IPS-18a (cell line): ENCODE measurements around the gene SH2D3A.
"Not testable (repeated sequence)": the region's sequence is repeated elsewhere in the genome, so short reads cannot be mapped to it uniquely, and the experiment has no call there.

Experiments
- H3K27ac ChIP-seq: one replicate; pipeline ENCODE4 v1.5.1; 2013; ENCODE audit warnings: low read length
- H3K27me3 ChIP-seq: one replicate; pipeline ENCODE4 v1.6.1; 2013; ENCODE audit warnings: mild to moderate bottlenecking, low read length; ENCODE audit not compliant: control insufficient read depth, insufficient read depth
- H3K36me3 ChIP-seq: one replicate; pipeline ENCODE4 v1.6.1; 2013; ENCODE audit warnings: low read depth, low read length; ENCODE audit not compliant: control insufficient read depth
- H3K4me1 ChIP-seq: one replicate; pipeline ENCODE4 v1.6.1; 2013; ENCODE audit warnings: low read depth, low read length; ENCODE audit not compliant: control insufficient read depth
- H3K4me3 ChIP-seq: one replicate; pipeline ENCODE4 v1.5.1; 2013; ENCODE audit warnings: low read length
- H3K9ac ChIP-seq: one replicate; pipeline ENCODE4 v1.6.1; 2013; ENCODE audit warnings: mild to moderate bottlenecking, low read length, moderate library complexity
- H3K9me3 ChIP-seq: one replicate; pipeline ENCODE4 v1.6.1; 2013; ENCODE audit warnings: low read depth, low read length; ENCODE audit not compliant: control insufficient read depth

SH2D3A gene

GRCh38 chr19:6753178-6754031 lies 13.8 kb downstream of the SH2D3A start:
- Histone ChIP-seq H3K9me3 (no peaks in the 10 kb centered on the region), H3K27me3 (no peaks in the 10 kb centered on the region), H3K36me3 (peaks cover 26% of the 10 kb centered on the region), H3K9ac (peak overlapping the region; percentile 32), H3K4me3 (peak overlapping the region; percentile 56), H3K4me1 (no peaks in the 10 kb centered on the region), H3K27ac (no peak overlapping the region)

DNA sequence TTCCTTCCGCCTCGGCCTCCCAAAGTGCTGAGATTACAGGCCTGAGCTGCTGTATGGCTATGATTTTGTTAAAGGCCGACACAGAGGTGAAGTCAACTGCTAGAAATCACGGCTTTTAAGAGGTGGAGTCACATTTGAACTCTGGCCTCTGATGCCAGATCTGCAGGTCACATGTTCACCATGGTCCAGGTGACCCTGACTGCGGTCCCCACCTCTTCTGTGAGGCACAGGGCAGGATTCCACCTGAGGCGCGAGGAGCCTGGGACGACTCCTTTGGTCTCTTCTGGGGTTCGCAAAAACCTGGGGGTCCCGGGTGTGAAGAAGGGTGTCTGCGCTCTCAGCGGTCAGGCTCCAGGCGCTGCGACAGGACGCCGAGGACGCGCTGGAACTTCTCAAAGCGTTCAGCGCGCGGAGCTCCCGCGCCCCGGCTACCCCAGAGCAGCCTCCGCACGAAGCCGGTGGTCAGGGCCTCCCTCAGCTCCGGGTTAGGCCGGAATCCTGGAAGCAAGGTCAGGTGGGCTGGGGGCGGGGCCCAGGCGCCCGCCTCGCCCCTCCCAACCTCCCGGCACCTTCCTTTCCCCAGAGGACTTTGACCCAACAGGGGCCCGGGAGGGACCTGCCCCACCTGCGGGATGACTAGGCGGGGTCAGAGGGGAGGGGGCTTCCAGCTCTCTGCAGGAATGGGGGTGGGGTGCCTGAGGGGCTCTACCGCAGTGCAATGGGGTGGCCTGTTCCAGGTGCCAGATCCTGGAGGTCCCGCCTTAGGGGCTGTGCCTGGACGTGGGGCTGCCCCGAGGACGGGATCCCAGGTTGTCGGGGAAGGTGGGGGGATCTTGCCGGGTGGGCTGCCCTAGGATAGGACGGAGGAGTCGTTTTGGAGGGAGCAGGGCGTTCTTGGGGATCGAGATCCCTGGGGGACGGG lies 14.7 kb downstream of the SH2D3A start:
- Histone ChIP-seq H3K27ac (no peak overlapping the region), H3K4me3 (peak overlapping the region; percentile 56), H3K27me3 (no peaks in the 10 kb centered on the region), H3K9ac (peak overlapping the region; percentile 32), H3K4me1 (no peaks in the 10 kb centered on the region), H3K36me3 (peaks cover 34% of the 10 kb centered on the region), H3K9me3 (no peaks in the 10 kb centered on the region)

GRCh38 chr19:6751189-6751588 lies 16.0 kb downstream of the SH2D3A start:
- Histone ChIP-seq H3K4me3 (no peak overlapping the region), H3K36me3 (peaks cover 46% of the 10 kb centered on the region), H3K4me1 (no peaks in the 10 kb centered on the region), H3K27me3 (no peaks in the 10 kb centered on the region), H3K9ac (no peak overlapping the region), H3K27ac (no peak overlapping the region), H3K9me3 (no peaks in the 10 kb centered on the region)

DNA sequence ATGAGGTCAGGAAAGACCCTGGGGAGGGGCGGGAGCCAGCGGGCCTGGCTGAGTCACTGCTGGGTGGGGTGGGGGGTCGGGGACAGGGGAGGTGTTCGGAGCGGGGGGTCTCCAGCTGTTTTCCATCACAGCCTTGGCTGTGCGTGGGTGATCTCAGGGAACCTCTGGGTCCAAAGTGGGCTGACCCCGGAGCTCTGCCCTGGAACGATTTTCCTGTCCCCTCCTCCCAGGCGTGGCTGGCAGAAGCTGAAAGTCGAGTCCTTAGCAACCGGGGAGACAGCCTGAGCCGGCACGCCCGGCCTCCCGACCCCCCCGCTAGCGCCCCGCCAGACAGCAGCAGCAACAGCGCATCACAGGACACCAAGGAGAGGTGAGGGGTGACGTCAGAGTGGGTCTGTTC lies 17.2 kb downstream of the SH2D3A start:
- Histone ChIP-seq H3K36me3 (peaks cover 52% of the 10 kb centered on the region), H3K9me3 (no peaks in the 10 kb centered on the region), H3K4me3 (no peak overlapping the region), H3K9ac (no peak overlapping the region), H3K27ac (no peak overlapping the region), H3K4me1 (no peaks in the 10 kb centered on the region), H3K27me3 (no peaks in the 10 kb centered on the region)

DNA sequence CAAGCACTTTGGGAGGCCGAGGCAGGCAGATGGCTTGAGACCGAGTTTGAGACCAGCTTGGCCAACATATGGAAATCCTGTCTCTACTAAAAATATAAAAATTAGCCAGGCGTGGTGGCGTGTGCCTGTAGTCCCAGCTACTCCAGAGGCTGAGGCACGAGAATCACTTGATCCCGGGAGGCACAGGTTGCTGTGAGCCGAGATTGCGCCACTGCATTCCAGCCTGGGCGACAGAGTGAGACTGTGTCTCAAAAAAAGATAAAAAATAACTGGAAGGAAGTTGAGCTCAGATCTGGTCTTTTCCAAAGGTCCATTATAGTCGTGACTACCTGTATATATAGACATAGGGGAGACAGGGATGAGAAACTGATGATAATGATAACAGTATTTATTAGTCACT lies 18.7 kb downstream of the SH2D3A start:
- H3K4me1 ChIP-seq, H3K4me3 ChIP-seq, H3K9me3 ChIP-seq, H3K9ac ChIP-seq, H3K27me3 ChIP-seq, H3K27ac ChIP-seq: not testable (repeated sequence)
- H3K36me3 ChIP-seq, result peaks cover 61% of the 10 kb centered on the region

GRCh38 chr19:6745965-6746364 lies 21.3 kb downstream of the SH2D3A start:
- Histone ChIP-seq H3K36me3 (peaks cover 57% of the 10 kb centered on the region), H3K27ac (no peak overlapping the region)

DNA sequence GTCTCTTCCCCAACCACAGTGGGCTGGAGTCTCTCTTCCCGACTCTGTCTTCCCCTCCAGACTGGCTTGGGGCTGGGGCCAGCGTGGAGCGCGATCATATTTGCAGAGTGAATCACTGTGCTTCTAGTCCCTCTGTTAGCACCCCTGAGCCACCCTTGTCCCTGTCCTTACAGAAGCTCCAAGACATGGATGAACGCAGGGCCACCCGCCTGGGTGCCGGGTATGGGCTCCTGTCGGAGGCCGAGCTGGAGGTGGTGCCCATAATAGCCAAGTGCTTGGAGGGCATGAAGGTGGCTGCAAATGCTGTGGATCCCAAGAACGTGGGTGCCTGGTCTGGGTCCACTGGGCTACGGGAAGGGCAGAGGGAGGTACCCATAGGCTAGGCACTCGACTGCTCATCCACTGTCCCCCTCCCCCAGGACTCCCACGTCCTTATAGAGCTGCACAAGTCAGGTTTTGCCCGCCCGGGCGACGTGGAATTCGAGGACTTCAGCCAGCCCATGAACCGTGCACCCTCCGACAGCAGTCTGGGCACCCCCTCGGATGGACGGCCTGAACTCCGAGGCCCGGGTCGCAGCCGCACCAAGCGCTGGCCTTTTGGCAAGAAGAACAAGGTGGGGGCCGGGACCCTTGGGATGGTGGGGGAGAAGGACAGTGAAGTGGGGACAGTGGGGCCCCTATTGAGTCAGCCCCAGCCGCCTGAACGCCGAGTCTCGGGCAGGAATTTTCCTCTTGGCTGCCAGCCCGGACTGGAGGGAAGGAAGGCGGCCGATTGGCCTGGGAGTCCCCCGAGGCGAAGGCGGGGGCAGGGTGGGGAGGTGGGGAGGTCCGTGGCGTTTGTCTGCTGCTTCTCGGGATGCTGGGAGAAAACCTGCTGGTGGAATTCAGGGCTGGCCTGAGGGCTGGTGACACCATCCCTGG lies 22.6 kb downstream of the SH2D3A start:
- H3K9ac ChIP-seq, result no peak overlapping the region
- no peak overlapping the region for H3K4me3 ChIP-seq
- no peaks in the 10 kb centered on the region for H3K9me3 ChIP-seq
- peaks cover 46% of the 10 kb centered on the region for H3K36me3 ChIP-seq
- H3K27me3 ChIP-seq, result no peaks in the 10 kb centered on the region
- H3K27ac ChIP-seq, result no peak overlapping the region
- peaks cover 22% of the 10 kb centered on the region for H3K4me1 ChIP-seq

More at GRCh38 chr19:6745965-6746364, 21.3 kb downstream of the SH2D3A start:
- H3K9ac ChIP-seq, result no peak overlapping the region
- H3K27me3 ChIP-seq, result no peaks in the 10 kb centered on the region
- peaks cover 22% of the 10 kb centered on the region for H3K4me1 ChIP-seq
- H3K4me3 ChIP-seq, result no peak overlapping the region
- H3K9me3 ChIP-seq, result no peaks in the 10 kb centered on the region

DNA sequence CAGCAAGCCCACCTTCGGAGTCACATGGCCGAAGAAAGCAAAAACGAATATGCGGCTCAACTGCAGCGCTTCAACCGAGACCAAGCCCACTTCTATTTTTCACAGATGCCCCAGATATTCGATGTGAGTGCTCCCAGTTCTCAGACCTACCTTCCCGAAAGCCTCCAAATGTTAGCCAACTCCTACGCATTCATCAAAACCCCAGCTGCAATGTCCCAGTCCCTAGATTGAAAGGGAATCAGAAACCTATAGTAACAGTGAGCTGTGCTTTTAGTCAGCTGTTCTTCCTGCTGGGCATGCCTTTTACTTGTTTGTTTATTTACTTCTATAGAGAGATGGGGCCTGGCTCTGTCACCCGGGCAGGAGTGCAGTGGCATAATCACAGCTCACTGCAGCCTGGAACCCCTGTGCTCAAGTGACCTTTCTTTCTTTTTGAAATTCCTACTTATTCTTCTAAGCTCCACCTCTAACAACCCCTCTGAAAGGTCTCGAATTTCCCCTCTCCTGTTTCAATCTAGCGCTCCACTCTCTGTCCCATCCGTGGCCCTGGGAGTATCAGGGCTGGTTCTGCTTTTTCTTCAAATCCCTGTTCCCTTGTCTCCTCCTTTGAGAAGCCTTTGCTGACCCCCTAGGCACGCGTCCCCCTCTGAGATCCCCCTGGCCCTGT lies 23.4 kb downstream of the SH2D3A start:
- Histone ChIP-seq H3K9ac (no peak overlapping the region), H3K36me3 (peaks cover 39% of the 10 kb centered on the region), H3K9me3 (no peaks in the 10 kb centered on the region), H3K27me3 (no peaks in the 10 kb centered on the region), H3K4me3 (no peak overlapping the region), H3K4me1 (peaks cover 26% of the 10 kb centered on the region), H3K27ac (no peak overlapping the region)

DNA sequence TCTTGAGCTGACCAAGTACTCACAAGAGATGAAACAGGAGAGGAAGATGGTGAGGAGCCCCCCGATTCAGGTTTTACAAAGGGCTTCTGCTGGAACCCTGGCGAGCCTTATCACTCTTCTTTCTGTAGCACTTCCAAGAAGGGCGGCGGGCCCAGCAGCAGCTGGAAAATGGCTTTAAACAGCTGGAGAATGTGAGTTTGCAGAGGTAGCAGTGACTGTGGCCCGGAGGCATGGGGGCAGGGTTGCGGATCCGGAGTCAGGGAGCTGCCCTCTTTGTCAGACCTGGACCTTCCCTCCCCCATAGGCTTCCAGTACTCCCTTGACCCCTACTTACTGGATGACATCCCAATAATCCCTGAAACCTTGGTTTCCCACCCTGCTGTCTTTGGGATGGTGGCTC lies 24.2 kb downstream of the SH2D3A start:
- Histone ChIP-seq H3K36me3 (peaks cover 32% of the 10 kb centered on the region), H3K4me3 (no peak overlapping the region), H3K27ac (no peak overlapping the region), H3K9me3 (no peaks in the 10 kb centered on the region), H3K27me3 (no peaks in the 10 kb centered on the region), H3K4me1 (peaks cover 34% of the 10 kb centered on the region), H3K9ac (no peak overlapping the region)

DNA sequence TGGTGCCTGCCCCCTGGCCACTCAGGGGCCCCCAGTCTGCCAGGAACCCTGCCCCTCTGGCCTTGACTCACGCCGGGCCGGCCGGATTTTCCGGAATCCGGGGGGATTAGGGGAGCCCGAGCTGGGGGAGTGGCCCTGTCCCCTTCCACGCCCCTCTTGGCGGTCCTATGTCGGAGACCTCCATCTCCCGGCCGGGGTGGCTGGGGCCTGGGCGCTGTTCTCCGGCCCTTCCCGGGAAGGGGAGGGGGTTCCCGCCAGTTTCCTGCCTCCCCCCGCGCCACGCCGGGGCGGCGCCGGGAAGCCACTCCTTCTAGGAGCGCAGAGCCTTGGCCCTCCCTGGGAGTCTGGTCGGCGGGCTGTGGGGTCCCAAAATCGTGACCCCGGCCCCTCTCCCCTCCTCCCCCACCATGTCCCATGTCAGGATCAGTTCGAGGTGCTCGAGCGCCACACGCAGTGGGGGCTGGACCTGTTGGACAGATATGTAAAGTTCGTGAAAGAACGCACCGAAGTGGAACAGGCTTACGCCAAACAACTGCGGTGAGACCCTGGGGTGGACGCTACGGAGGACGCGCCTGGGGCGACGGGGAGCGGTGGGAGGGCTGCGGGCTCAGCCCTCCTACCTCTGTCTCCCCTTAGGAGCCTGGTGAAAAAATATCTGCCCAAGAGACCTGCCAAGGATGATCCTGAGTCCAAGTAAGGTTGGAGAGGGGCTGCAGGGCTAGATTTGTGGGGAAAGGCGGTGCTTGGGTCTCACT lies 26.5 kb downstream of the SH2D3A start:
- peaks cover 46% of the 10 kb centered on the region for H3K4me1 ChIP-seq
- H3K9me3 ChIP-seq, result no peaks in the 10 kb centered on the region
- H3K27ac ChIP-seq, result no peak overlapping the region
- peak overlapping the region; percentile 81 for H3K4me3 ChIP-seq
- H3K36me3 ChIP-seq, result peaks cover 13% of the 10 kb centered on the region
- H3K9ac ChIP-seq, result peak overlapping the region; percentile 63
- H3K27me3 ChIP-seq, result no peaks in the 10 kb centered on the region
